Activated CD4-positive, alpha-beta T cell treated with anti-CD3 and anti-CD28 coated beads, Interleukin-2, amount 50 U/mL, for 4 hours (primary cell): ENCODE results near the gene VKORC1.
"Not testable (repeated sequence)": the region's sequence is repeated elsewhere in the genome, so short reads cannot be mapped to it uniquely, and the experiment has no call there.

Experiments
- DNase-seq, 2 experiments: peaks; one replicate each; pipeline ENCODE4 v3.0.0-alpha.2; 2020

Gene VKORC1

GRCh38 chr16:31094424-31095120 is at the start of gene VKORC1:
Gene VKORC1 (minus strand): TSS chr16:31094797. CDS start chr16:31094729, 68 bp downstream.
- peak; percentile 80 for DNase-seq

DNA sequence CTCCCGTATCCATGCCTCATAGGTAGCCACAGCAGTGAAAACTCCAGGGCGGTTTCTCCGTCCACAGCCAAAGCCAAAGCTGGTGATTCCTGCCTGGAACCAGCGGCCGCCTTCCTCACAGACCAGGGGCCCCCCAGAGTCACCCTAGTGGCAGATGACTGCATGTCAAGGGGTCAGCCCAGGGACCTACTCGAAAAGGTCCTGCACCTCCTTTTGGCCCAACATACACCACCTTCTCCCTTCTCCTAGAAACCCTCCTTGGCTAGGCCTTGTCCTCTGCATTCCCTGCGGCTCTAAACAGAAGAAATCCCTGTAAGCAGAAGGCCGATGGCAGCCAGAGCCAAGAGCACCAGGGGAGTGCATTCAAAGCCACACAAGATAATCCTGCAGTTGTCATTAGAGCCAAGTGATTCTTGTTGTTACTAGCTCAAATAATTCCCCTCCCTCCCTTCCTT is 49.1 kb upstream of the VKORC1 start:
- no peak for DNase-seq

DNA sequence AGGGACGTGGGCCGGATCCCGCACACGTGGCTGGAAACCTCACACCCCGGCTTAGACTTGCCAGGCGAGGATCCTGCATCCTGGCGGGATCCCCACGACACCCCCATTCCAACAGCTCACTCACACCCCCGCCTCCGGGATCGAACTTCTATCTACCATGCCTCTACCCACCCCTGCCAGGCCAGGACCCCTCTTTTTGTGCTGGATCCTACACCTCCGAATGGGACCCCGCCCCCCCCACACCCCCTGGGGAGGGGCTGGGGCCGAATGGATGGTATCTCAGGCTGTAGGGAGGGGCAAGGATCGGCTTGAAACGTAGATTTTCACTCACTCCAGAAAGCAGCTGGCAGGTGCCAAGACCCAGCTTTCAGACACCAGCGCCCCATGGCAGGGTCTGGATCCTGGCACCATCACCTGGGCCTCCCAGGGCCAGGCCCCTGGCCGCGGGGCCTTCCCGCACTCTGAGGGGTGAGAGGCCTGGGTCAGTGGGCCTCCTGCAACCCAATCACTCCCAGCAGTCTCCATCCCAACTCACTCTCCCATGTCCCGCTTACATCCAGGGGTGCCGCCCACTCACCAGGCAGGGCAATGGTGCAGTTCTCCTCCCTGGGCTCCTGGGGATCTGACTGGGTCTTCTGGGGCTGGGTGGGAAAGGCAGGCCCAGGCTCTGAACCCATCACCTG is 48.6 kb upstream of the VKORC1 start:
- DNase-seq = no peak

- peak; percentile 95 to 96 for DNase-seq
Observed at GRCh38 chr16:31142109-31143010, 47.8 kb upstream of the VKORC1 start.

DNA sequence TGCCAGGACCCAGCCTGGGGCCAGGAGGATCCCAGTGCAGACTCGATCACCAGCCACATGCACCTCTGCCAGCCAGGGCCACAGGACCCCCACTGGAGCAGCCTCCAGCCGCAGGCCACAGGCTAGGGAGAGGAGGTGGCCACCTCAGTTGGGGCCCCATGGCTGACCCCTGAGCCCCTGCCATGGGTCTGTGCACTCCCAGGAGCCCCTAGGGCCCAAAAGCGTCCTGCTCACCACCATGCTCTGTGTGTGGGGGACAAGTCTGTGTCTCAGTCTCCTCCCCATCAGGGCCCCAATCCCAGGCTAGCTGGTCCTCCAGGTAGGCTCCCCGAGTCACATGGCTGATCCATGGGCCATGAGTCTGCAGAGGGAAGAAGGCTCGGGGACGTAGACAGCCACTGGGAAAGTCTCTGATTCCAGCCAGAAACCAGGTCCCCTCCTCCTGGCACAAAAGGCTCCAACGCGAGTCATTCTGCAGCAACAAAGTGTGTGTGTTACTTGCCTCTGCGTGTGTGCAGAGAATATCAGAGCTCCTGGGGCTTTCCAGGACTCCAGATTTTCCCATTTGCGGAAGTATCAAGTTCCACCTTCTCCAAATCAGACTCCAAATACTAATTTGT is 47.0 kb upstream of the VKORC1 start:
- DNase-seq = no peak

GRCh38 chr16:31141071-31141469 is 46.5 kb upstream of the VKORC1 start:
- not testable (repeated sequence) for DNase-seq

- no peak for DNase-seq
Observed at GRCh38 chr16:31138621-31139578, 44.3 kb upstream of the VKORC1 start.

DNA sequence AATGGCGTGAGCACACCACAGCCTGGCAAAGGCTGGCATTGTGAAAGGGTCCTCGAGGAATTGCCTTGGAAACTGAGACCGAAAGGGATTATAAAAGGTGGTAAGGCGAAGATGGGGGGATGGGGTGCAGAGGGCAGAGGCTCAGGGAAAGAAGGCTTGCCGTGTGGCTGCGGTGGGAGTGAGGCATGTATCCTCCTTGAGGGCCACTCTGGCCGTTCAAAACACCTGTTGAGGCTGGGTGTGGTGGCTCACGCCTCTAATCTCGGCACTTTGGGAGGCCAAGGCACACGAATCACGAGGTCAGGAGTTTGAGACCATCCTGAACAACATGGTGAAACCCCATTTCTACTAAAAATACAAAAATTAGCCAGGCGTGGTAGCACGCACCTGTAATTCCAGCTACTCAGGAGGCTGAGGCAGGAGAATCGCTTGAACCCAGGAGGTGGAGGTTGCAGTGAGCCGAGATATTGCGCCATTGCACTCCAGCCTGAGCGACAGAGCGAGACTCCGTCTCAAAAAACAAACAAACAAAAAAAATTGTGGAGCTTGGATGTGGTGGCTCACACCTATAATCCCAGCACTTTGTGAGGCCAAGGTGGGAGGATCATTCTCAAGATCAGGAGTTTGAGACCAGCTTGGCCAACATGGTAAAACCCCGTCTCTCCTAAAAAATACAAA is 42.4 kb upstream of the VKORC1 start:
- DNase-seq = not testable (repeated sequence)

DNA sequence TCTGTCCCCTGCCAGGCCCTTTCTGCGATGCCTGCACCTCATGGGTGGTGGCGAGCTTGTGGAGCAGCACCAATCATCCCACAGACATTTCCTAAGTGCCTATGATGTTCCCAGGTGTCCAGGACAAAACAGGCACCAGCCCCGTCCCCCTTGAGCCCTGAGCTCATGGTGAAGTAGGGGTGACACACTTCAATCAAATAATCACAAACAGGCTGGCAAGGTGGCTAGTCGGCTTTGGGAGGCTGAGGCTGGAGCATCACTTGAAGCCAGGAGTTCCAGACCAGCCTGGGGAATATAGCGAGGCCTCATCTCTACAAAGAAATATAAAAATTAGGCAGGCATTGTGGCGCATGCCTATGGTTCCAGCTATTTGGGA is 41.7 kb upstream of the VKORC1 start:
- no peak for DNase-seq

- no peak for DNase-seq
Observed at GRCh38 chr16:31135535-31136286, 41.1 kb upstream of the VKORC1 start, which contains the start of gene PRSS8. Gene PRSS8 (minus strand): TSS chr16:31135727. CDS start chr16:31135498, 229 bp downstream.

- DNase-seq = no peak
Observed at GRCh38 chr16:31134625-31135534, 40.3 kb upstream of the VKORC1 start.

DNA sequence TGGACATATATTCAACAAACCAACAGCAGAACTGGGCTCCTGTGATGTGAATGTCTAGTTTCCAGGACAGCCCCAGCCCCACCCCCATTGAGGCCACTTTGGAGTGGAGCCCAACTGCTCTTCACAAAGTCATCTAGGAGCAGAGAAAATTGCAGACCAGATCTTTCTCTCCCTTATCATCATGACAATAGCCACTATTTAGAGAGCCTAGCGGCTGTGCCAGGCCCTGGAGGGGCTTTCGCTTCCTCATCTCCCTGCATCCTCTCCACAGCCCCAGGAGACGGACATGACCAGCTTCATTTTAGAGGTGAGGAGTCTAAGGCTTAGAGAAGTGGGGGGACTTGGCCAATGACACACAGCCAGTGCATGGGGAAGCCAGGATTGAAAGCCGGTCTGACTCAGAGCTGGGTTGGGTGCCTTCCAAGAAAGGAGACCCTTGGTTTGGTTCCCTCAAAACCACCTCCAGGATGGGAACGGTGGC is 39.5 kb upstream of the VKORC1 start:
- no peak for DNase-seq

GRCh38 chr16:31133046-31133501 is 38.5 kb upstream of the VKORC1 start:
- no peak for DNase-seq

DNA sequence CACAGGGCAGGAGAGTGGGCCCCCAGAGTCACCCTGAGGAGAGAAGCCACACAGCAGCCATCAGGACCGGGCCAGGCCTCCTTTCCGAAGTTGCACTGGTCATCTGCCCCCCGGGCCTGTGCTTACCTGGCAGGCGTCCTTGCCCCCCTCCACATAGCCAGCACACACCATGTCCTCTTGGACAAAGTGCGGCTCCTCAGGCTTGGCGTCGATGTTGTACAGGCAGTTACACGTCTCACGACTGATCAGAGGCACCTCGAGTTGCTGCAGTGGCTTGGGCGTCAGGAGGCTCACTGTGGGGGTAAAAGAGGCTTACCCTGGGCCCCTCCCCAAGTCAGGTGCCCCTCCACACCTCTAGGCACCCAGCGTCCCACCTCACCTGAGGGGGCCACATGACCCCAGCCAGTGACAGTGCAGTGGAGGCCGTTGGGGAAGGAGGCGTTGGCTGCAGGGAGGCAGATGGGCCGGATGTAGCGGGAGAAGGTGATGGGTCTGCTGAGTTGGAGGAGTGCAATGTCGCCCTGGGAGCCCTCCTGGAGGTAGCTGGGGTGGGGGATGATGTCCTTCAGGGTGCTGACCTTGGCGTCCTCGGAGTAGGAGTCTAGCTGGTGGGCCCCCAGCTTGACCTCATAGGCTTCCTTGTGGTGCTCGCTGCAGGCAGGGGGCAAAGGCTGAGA is 37.8 kb upstream of the VKORC1 start:
- no peak for DNase-seq

- DNase-seq = no peak
Observed at GRCh38 chr16:31131841-31132271, 37.3 kb upstream of the VKORC1 start.

DNA sequence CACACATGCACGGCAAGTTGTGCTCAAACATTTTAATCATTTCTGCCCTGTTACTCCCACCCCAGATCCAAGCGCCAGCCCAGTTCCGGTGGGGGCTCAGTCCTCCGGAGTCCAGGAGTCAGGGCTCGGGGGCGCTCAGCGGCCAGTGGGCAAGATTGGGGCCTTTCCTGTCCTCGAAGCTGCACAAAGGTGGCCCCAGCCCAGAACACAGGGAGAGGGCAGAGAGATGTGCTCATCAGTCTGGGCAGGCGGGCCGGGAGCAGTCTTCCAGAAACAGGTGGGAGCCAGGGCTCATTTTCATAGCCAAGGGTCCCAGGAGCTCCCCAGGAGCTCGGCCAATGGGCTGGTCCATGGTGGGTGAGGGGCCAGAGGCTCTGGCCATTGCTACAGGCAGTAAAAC is 36.8 kb upstream of the VKORC1 start:
- no peak for DNase-seq

- DNase-seq = no peak
Observed at GRCh38 chr16:31130899-31131298, 36.3 kb upstream of the VKORC1 start.

- no peak for DNase-seq
Observed at GRCh38 chr16:31130336-31130891, 35.8 kb upstream of the VKORC1 start.
